Stimulated activated CD8-positive, alpha-beta memory T cell treated with anti-CD3 and anti-CD28 coated beads, Interleukin-12 subunit alpha, Interleukin-12 subunit beta, amount 100 ng/mL, for 24 hours (primary cell): ENCODE data around the gene PREX1.

ENCODE experiments used
- DNase-seq: peaks from one replicate; pipeline ENCODE4 v3.0.0-alpha.2; 2020; ENCODE audit errors: extremely low read depth

PREX1 gene

DNA sequence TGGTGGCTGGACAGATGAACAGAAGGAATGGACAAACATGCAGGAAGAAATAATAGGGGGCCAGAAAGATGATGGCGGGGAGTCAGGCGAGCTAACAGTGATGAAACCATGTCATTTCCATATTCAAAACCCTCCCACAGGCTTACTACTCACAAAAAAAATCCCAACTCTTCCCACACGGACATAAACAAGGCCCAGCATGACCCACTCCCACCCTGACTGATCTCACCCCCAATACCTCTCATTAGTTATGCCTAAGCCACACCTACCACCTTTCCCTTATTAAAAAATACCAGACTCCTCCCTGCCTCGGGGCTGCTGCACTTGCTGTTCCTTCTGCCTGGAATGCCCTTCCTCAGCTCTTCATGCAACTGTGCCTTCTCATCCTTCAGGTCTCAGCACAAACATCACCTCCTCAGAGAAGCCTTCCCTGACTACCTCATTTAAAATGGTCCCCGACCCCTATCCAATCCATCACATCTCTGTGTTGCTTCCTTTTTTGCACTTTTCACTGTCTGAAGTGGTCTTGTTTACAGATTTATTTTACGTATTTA is 145.8 kb downstream of the PREX1 start:
- no peak for DNase-seq

- no peak for DNase-seq
Observed at GRCh38 chr20:48681201-48681872, 146.5 kb downstream of the PREX1 start.

GRCh38 chr20:48680650-48681049 is 147.1 kb downstream of the PREX1 start:
- no peak for DNase-seq

GRCh38 chr20:48679599-48679998 is 148.2 kb downstream of the PREX1 start:
- DNase-seq = no peak

GRCh38 chr20:48679011-48679410 is 148.8 kb downstream of the PREX1 start:
- no peak for DNase-seq

- DNase-seq = no peak
Observed at GRCh38 chr20:48678421-48678820, 149.4 kb downstream of the PREX1 start.

DNA sequence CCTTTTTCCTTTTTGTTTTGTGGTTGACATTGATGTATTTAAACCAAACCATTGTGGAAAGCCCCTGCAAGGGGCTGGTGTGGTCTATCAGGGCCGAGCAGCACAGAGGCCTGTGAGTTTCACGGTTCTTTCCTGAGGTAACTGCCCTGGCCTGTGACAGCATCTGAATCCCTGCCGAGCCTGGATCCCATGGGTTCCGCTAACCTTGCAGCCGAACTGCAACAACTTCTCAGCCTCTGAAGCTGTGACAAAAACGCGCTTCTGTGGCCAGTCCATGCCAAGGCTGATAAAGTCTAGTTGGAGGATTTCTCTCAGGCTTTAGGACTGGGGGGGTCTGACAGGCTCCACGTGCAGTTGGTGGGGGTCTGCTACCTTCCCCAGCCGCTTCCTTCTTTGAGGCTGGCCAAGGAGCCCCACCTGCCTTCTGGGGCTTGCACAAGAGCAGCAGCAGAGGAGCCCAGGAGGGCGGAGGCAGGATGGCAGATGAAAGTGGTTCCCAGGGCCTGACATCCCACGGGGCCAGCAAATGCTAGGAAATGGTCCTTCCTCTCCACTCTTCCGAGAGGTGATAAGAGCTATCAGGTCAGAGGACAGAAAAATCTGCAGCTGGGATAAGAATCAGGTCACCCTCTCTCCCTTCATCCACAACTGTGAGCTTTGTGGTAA is 150.9 kb downstream of the PREX1 start:
- DNase-seq = no peak

GRCh38 chr20:48676125-48676524 is 151.7 kb downstream of the PREX1 start:
- no peak for DNase-seq

GRCh38 chr20:48674461-48674860 is 153.3 kb downstream of the PREX1 start:
- DNase-seq = no peak

- DNase-seq = no peak
Observed at GRCh38 chr20:48673507-48673906, 154.3 kb downstream of the PREX1 start.

DNA sequence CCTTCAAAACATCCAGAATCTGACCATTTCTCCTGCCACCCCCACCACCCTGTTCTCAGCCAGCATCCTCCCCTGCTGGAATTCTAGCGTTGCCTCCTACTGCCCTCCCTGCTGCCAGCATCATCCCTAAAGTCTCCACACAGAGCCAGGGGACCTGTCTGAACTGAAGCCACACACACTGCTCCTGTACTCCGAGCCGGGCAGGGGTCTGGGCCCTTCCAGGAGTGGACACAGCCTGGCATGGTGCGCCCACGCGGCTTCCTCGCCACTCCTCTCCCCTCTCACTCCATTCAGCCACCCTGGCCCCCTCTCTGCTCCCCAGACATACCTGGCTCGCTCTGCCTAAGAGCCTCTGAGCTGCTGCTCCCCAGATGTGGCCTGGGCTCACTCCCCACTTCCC is 155.5 kb downstream of the PREX1 start:
- DNase-seq = no peak

DNA sequence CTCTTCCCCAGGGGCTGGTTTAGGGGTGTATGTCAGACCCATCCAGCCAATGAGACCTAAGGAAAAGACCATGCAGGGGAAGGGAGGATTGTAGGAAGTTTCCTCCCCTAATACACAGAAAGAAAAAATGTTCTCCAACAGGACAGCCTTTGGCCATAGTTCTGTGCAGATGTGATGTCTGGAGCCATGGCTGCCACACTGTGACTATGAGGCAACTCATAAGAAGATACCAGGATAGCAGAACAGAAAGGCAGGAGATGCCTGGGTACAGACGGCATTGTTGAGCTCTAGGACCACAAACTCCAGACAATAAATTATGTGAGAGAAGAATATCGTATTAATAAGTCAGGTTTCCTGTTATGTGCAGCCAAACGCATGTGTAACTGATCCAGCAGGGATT is 156.7 kb downstream of the PREX1 start:
- DNase-seq = no peak

GRCh38 chr20:48669946-48670605 is 157.7 kb downstream of the PREX1 start:
- DNase-seq = no peak

GRCh38 chr20:48668451-48668946 is 159.3 kb downstream of the PREX1 start:
- DNase-seq = no peak

DNA sequence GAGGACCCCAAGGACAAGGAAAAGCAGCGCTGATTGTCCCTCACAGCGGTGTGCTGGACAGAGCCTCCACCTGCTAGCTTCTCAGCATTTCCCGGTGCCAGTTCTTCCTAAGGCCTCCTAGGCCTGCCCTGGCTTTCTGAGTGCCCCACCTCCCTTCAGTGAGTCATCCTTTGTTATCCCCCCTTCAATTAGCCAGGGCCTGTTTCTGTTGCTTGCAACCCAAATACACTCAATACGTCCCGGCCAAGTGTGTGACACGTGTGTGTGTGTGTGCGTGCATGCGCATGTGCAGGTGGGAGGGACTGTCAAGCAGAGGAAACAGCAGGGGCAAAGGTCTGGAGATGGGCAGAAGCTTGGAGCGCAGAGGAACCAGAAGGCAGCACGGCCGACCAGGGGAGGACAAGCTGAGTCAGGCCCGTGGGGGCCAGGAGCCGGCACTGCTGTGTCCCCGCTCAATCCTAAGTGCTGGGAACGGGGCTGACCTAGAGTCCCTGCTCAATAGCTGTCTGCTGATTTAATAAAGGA is 159.8 kb downstream of the PREX1 start:
- DNase-seq = no peak

DNA sequence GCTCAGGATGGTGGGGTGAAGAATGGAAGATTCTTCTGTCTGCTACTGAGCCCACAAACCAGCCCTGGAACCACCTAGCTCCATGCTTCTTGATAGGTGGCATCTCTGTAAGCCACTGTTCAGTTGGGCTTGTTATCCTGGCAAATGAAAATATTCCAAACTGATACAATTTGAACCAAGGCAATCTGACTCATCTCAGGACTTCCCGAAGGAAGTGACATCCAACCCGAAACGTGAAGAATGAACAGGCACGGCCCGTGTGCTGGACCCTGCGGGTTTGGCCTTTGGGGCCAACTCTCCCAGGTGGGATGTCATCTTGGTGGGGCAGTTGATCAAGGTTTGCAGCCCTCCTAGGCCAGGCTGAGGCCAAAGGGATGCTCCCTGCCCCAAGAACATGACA is 160.3 kb downstream of the PREX1 start:
- DNase-seq = no peak

DNA sequence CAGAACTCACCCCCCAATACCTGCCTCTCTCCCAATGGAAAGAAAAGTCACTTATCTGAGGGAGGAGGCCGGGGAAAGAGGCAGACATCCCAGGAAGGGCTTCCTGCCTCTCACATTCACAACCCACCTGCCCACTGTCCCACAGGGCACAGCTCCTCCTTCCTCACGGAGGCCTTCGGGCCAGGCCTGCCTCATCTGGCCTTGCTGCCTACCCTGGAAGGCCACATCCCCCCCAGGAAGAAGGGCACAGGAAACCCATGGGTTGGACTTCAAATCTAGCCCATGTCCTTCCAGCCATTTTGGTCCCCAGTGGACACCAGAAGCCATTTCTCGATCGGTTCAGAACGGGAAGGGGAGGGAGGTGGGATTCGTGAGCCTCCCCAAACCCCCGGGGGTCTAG is 162.0 kb downstream of the PREX1 start:
- DNase-seq = no peak

GRCh38 chr20:48662711-48663110 is 165.1 kb downstream of the PREX1 start:
- DNase-seq = no peak

GRCh38 chr20:48661575-48662455 is 166.0 kb downstream of the PREX1 start:
- DNase-seq = no peak

DNA sequence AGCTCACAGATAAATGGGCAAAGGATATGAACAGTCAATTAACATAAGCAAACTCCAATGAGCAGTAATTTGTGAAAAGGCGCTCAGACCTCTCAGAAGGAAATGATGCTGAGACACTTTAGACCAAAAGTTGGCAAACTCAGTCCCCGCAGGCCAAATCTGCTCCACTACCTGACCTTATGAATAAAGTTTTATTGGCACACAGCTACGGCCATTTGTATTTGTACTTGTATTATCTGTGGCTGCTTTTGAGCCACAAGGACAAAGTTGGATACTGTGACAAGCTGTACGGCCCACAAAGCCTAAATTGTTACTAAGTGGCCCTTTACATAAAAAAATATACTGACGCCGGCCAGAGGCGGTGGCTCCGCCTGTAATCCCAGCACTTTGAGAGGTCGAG is 167.0 kb downstream of the PREX1 start:
- DNase-seq = no peak

DNA sequence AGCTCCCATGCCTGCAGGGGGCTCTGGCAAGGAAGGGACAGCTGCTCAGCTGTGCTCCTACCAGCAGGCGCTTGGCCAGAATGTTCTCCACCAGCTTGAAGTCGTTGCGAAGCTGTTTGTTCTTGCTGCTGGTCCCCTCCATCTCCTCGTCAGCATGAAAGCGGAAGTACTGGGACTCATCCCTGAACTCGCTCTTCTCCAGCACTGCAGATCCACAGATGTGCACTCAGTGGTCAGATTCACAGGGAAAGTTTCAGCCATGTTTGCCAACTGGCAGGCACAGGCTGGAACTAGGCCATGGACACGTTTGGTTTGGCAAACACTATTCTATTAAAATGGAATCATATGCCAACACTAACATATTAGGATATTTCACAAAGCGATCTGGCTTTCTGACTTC is 167.9 kb downstream of the PREX1 start:
- no peak for DNase-seq
